Brain microvascular endothelial cell (primary cell): ENCODE data around the gene MPV17L2.
"Not testable (repeated sequence)": the region's sequence is repeated elsewhere in the genome, so short reads cannot be mapped to it uniquely, and the experiment has no call there.

Experiments
- DNase-seq: peaks from one replicate; pipeline ENCODE4 v3.0.0-alpha.2; 2020
- H3K27ac ChIP-seq: fragments of 250-450 bp; sonication (Bioruptor Pico); 2 replicates; pipeline ENCODE4 v1.5.1; 2020; ENCODE audit warnings: mild to moderate bottlenecking, moderate library complexity
- H3K27me3 ChIP-seq: fragments of 250-450 bp; sonication (Bioruptor Pico); replicated peaks from 2 replicates; pipeline ENCODE4 v1.5.1; 2020; ENCODE audit warnings: mild to moderate bottlenecking
- H3K36me3 ChIP-seq: fragments of 250-450 bp; sonication (Bioruptor Pico); replicated peaks from 2 replicates; pipeline ENCODE4 v1.5.1; 2020; ENCODE audit warnings: mild to moderate bottlenecking
- H3K4me3 ChIP-seq: 2 replicates; pipeline ENCODE4 v1.5.1; 2011; ENCODE audit warnings: low read depth, mild to moderate bottlenecking, control low read depth, low read length, moderate library complexity
- in situ Hi-C: cut with HindIII; loops from 2 replicates; pipeline ENCODE4 v1.10.0; 2017; ENCODE audit warnings: low sequenced_read_pairs, low pct_ligation_motif_present
- TF ChIP-seq, protein P1 (sequence below): IDR thresholded peaks from 2 replicates; pipeline ENCODE4 v1.5.1; 2011; ENCODE audit warnings: low read depth, mild to moderate bottlenecking, moderate library complexity, low read length, control low read depth, inconsistent platforms; ENCODE audit errors: missing control alignments

MPV17L2 gene

DNA sequence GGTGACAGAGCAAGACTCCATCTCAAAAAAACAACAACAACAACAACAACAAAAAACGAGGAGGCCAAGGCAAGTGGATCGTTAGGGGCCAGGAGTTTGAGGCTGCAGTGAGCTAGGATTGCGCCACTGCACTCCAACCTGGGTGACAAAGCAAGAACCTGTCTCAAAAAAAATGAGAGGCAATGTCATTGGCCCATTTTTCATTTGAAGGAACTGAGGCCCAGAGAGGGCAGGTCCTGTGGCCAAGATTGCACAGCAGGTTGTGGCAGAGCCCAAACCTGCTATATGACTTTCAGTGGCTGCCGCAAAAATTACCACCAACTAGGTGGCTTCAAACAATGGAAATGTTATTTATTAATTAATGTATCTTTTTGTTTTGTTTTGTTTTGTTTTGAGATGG, 34.6 kb upstream of the MPV17L2 start:
- Histone ChIP-seq H3K4me3 (no peak overlapping the region), H3K27me3 (no peaks in the 10 kb centered on the region), H3K36me3 (peaks cover 20% of the 10 kb centered on the region), H3K27ac (no peak overlapping the region)
- TF ChIP-seq, protein P1, sequence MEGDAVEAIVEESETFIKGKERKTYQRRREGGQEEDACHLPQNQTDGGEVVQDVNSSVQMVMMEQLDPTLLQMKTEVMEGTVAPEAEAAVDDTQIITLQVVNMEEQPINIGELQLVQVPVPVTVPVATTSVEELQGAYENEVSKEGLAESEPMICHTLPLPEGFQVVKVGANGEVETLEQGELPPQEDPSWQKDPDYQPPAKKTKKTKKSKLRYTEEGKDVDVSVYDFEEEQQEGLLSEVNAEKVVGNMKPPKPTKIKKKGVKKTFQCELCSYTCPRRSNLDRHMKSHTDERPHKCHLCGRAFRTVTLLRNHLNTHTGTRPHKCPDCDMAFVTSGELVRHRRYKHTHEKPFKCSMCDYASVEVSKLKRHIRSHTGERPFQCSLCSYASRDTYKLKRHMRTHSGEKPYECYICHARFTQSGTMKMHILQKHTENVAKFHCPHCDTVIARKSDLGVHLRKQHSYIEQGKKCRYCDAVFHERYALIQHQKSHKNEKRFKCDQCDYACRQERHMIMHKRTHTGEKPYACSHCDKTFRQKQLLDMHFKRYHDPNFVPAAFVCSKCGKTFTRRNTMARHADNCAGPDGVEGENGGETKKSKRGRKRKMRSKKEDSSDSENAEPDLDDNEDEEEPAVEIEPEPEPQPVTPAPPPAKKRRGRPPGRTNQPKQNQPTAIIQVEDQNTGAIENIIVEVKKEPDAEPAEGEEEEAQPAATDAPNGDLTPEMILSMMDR = no peak
- in situ Hi-C loops = no loop called here
- DNase-seq = no peak

DNA sequence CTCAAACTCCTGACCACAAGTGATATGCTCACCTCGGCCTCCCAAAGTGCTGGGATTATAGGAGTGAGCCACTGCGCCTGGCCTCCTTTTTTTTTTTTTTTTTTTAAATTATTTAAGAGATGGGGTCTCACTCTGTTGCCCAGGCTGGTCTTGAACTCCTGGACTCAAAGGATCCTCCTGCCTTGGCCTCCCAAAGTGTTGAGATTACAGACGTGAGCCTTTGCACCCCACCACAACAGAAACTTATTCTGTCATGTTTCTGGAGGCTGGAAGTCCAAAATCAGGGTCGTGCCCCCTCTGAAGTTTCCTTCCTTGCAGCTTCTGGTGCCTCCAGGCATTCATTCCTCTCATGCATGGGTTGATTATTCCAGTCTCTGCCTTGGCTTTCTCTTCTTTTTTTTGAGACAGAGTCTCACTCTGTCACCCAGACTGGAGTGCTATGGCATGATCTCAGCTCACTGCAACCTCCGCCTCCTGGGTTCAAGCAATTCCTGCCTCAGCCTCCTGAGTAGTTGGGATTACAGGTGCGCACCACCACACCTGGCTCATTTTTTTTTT, 33.9 kb upstream of the MPV17L2 start:
- in situ Hi-C loops, H3K4me3 ChIP-seq, H3K27ac ChIP-seq, DNase-seq, H3K27me3 ChIP-seq: not testable (repeated sequence)
- peaks cover 26% of the 10 kb centered on the region for H3K36me3 ChIP-seq

DNA sequence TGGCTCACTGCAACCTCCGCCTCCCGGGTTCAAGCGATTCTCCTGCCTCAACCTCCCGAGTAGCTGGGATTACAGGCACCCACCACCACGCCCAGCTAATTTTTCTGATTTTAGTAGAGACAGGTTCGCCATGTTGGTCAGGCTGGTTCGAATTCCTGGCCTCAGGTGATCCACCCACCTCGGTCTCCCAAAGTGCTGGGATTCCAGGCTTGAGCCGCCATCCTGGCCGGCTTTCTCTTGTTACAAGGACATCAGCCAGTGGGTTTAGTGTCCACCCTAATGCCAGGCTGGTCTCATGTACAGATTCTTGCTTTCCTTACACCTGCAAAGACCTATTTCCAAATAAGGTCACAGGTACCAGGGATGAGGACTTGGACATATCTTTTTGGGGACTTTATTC, 33.2 kb upstream of the MPV17L2 start:
- peaks cover 27% of the 10 kb centered on the region for H3K36me3 ChIP-seq
- in situ Hi-C loops = no loop called here

DNA sequence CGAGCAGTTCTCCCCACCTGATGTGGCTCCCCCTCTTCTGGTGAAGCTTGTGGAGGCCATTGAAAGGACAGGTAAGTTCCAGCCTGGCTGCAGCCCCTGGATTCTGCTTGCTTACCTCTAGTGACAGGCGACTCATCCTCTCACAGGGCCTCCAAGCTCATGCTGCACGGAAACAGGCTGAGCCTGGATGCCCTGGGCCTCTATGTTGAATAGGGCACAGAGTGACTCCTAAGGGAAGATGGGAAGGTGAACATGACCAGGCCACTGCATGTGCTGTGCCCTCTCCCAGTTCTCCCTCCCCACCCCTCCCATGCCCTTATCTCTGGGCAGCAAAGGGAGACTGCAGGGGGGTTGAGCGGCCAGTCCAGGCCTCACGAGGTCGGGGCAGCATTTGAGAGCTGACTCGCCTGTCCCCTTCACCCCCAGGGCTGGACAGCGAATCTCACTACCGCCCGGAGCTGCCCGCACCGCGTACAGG, 32.5 kb upstream of the MPV17L2 start:
- H3K27ac ChIP-seq = no peak overlapping the region
- TF ChIP-seq, protein P1 = no peak
- no peak for DNase-seq
- H3K36me3 ChIP-seq = peaks cover 32% of the 10 kb centered on the region
- H3K27me3 ChIP-seq = no peaks in the 10 kb centered on the region
- peak overlapping the region; percentile 34 for H3K4me3 ChIP-seq
- in situ Hi-C loops = no loop called here

More for the DNA sequence above, 33.2 kb upstream of the MPV17L2 start:
- H3K27me3 ChIP-seq = no peaks in the 10 kb centered on the region
- H3K4me3 ChIP-seq = no peak overlapping the region
- no peak for DNase-seq
- TF ChIP-seq, protein P1 = no peak
- no peak overlapping the region for H3K27ac ChIP-seq

DNA sequence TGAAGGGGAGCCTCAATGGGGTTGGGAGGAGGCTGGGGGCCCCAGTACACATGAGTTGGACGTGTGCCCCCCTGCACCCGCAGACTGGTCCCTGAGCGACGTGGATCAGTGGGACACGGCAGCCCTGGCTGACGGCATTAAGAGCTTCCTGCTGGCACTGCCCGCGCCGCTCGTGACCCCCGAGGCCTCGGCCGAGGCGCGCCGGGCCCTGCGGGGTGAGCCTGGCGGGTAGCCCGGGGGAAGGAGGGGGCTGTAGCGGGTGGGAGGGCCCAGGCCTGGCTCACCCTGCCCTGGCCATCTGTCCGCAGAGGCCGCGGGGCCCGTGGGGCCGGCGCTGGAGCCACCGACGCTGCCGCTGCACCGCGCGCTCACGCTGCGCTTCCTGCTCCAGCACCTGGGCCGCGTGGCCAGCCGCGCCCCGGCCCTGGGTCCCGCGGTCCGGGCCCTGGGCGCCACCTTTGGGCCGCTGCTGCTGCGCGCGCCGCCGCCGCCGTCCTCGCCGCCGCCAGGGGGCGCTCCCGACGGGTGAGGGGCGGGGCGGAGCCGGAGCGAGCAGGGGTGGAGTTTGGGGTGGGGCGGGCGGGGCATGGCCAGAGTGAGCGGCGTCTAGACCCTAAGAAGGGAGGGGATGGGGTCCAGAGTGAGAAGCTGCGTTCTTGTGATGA, 31.9 kb upstream of the MPV17L2 start:
- Histone ChIP-seq H3K27me3 (no peaks in the 10 kb centered on the region), H3K4me3 (peak overlapping the region; percentile 34), H3K36me3 (peaks cover 38% of the 10 kb centered on the region), H3K27ac (no peak overlapping the region)
- DNase-seq = no peak
- TF ChIP-seq, protein P1 = peak; percentile 49
- in situ Hi-C loops = no loop called here

DNA sequence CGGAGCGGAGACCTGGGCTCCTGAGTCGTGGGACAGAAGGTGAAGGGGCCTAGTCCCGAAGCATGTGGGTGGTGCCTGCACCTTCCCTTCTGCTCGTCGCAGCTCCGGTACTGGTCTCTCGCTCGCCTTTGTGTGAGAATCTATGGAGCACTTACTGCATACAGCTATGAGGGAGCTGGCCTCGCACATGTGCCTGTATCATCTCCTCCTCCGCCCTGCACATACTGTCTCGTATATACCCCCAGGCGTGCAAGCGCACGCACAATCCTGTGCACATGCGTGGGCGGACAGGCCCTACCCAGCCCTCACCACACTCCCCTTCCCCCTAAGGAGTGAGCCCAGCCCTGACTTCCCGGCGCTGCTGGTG, 31.4 kb upstream of the MPV17L2 start:
- peaks cover 40% of the 10 kb centered on the region for H3K36me3 ChIP-seq
- TF ChIP-seq, protein P1 = no peak
- in situ Hi-C loops = no loop called here
- no peak for DNase-seq
- peak overlapping the region; percentile 29 for H3K4me3 ChIP-seq
- H3K27me3 ChIP-seq = no peaks in the 10 kb centered on the region
- no peak overlapping the region for H3K27ac ChIP-seq
